H9 (cell line): ENCODE data around the gene GALNT17. TPM values are rescaled to one million over a fixed set of nuclear protein-coding genes. Genes with fewer than 3 reads are reported as not detected.

ENCODE experiments used
- DNase-seq: peaks from one replicate; pipeline ENCODE4 v3.0.0-alpha.2; 2017
- H2AFZ ChIP-seq: one replicate; pipeline ENCODE4 v1.6.1; 2013; ENCODE audit warnings: mild to moderate bottlenecking, low read length, control low read depth, moderate library complexity
- H2AK5ac ChIP-seq: 2 replicates; pipeline ENCODE4 v1.6.1; 2013; ENCODE audit warnings: low read length, control low read depth, mixed read lengths; ENCODE audit not compliant: insufficient read length
- H2BK120ac ChIP-seq: one replicate; pipeline ENCODE4 v1.6.1; 2013; ENCODE audit warnings: low read depth, mild to moderate bottlenecking, low read length, control low read depth, inconsistent platforms; ENCODE audit not compliant: poor library complexity, severe bottlenecking
- H2BK12ac ChIP-seq: 2 replicates; pipeline ENCODE4 v1.6.1; 2013; ENCODE audit warnings: low read length, control low read depth, mixed read lengths, low read depth; ENCODE audit not compliant: insufficient read length
- H2BK15ac ChIP-seq: 2 replicates; pipeline ENCODE4 v1.6.1; 2013; ENCODE audit warnings: low read depth, low read length, control low read depth
- H2BK20ac ChIP-seq: one replicate; pipeline ENCODE4 v1.6.1; 2013; ENCODE audit warnings: low read depth, mild to moderate bottlenecking, low read length, control low read depth, inconsistent platforms; ENCODE audit not compliant: poor library complexity, severe bottlenecking
- H2BK5ac ChIP-seq: 2 replicates; pipeline ENCODE4 v1.6.1; 2013; ENCODE audit warnings: low read length, control low read depth, mixed read lengths; ENCODE audit not compliant: insufficient read length
- H3K14ac ChIP-seq: 2 replicates; pipeline ENCODE4 v1.6.1; 2013; ENCODE audit warnings: low read length, control low read depth; ENCODE audit not compliant: insufficient read depth
- H3K18ac ChIP-seq: 2 replicates; pipeline ENCODE4 v1.6.1; 2013; ENCODE audit warnings: low read depth, mild to moderate bottlenecking, mixed read lengths, low read length, control low read depth; ENCODE audit not compliant: insufficient read length
- H3K23ac ChIP-seq: 2 replicates; pipeline ENCODE4 v1.6.1; 2013; ENCODE audit warnings: low read length, control low read depth, mixed read lengths, low read depth; ENCODE audit not compliant: insufficient read length
- H3K23me2 ChIP-seq: 2 replicates; pipeline ENCODE4 v1.6.1; 2013; ENCODE audit warnings: low read depth, mild to moderate bottlenecking, mixed read lengths, low read length, control low read depth; ENCODE audit not compliant: insufficient read length, poor library complexity, severe bottlenecking
- H3K27ac ChIP-seq: 2 replicates; pipeline ENCODE4 v1.5.1; 2013; ENCODE audit warnings: low read length, control low read depth, mixed read lengths, low read depth; ENCODE audit not compliant: insufficient read length
- H3K27me3 ChIP-seq: 2 replicates; pipeline ENCODE4 v1.6.1; 2013; ENCODE audit warnings: low read length, control low read depth, inconsistent platforms; ENCODE audit not compliant: insufficient read depth
- H3K4ac ChIP-seq: 2 replicates; pipeline ENCODE4 v1.6.1; 2013; ENCODE audit warnings: low read depth, mild to moderate bottlenecking, control low read depth, inconsistent platforms, low read length, moderate library complexity
- H3K4me1 ChIP-seq: 2 replicates; pipeline ENCODE4 v1.6.1; 2013; ENCODE audit warnings: low read length, control low read depth, inconsistent platforms; ENCODE audit not compliant: insufficient read depth
- H3K4me2 ChIP-seq: 2 replicates; pipeline ENCODE4 v1.6.1; 2013; ENCODE audit warnings: low read length, control low read depth, mixed read lengths; ENCODE audit not compliant: insufficient read length, insufficient read depth
- H3K56ac ChIP-seq: 2 replicates; pipeline ENCODE4 v1.6.1; 2013; ENCODE audit warnings: low read depth, mild to moderate bottlenecking, mixed read lengths, low read length, control low read depth; ENCODE audit not compliant: insufficient read length
- H3K79me1 ChIP-seq: 2 replicates; pipeline ENCODE4 v1.6.1; 2013; ENCODE audit warnings: low read depth, mild to moderate bottlenecking, moderate library complexity, low read length, control low read depth, inconsistent platforms; ENCODE audit not compliant: insufficient read depth, poor library complexity, severe bottlenecking
- H3K79me2 ChIP-seq: 2 replicates; pipeline ENCODE4 v1.6.1; 2013; ENCODE audit warnings: low read length, control low read depth, inconsistent platforms; ENCODE audit not compliant: insufficient read depth
- H3K9ac ChIP-seq: 2 replicates; pipeline ENCODE4 v1.6.1; 2013; ENCODE audit warnings: low read length, control low read depth, mixed read lengths; ENCODE audit not compliant: insufficient read length; ENCODE audit errors: extremely low read depth
- H3K9me3 ChIP-seq: one replicate; pipeline ENCODE4 v1.6.1; 2013; ENCODE audit warnings: low read depth, low read length, inconsistent platforms; ENCODE audit not compliant: control insufficient read depth
- H3T11ph ChIP-seq: one replicate; pipeline ENCODE4 v1.6.1; 2013; ENCODE audit warnings: mild to moderate bottlenecking, low read length, control low read depth, inconsistent platforms
- H4K20me1 ChIP-seq: one replicate; pipeline ENCODE4 v1.6.1; 2013; ENCODE audit not compliant: control insufficient read depth, insufficient read length, insufficient read depth
- H4K5ac ChIP-seq: 2 replicates; pipeline ENCODE4 v1.6.1; 2013; ENCODE audit warnings: low read depth, mild to moderate bottlenecking, mixed read lengths, low read length, control low read depth; ENCODE audit not compliant: insufficient read length
- H4K8ac ChIP-seq: replicated peaks from 2 replicates; pipeline ENCODE4 v1.6.1; 2013; ENCODE audit warnings: low read length, control low read depth, mixed read lengths, low read depth; ENCODE audit not compliant: insufficient read length
- H4K91ac ChIP-seq: 2 replicates; pipeline ENCODE4 v1.6.1; 2013; ENCODE audit warnings: low read depth, mild to moderate bottlenecking, moderate library complexity, mixed read lengths, low read length, control low read depth; ENCODE audit not compliant: insufficient read length
- H3K27ac Mint-ChIP-seq, 3 experiments: 2 replicates in 2 of 3; 3 replicates in 1 of 3; pipeline ENCODE4 v1.8.0; 2020 to 2021; ENCODE audit warnings: mixed read lengths in 3 of 3, mild to moderate bottlenecking in 1 of 3, moderate library complexity in 1 of 3
- H3K27me3 Mint-ChIP-seq: 2 replicates; pipeline ENCODE4 v1.8.0; 2021; ENCODE audit warnings: low read depth, mild to moderate bottlenecking, moderate library complexity, mixed read lengths
- H3K36me3 Mint-ChIP-seq, 3 experiments: 2 replicates in 2 of 3; 3 replicates in 1 of 3; pipeline ENCODE4 v1.8.0; 2020 to 2021; ENCODE audit warnings: low read depth in 3 of 3, mixed read lengths in 3 of 3; ENCODE audit not compliant: insufficient read depth in 1 of 3
- H3K4me1 Mint-ChIP-seq, 2 experiments: 2 replicates each; pipeline ENCODE4 v1.8.0; 2020; ENCODE audit warnings: mixed read lengths in 2 of 2
- H3K4me3 Mint-ChIP-seq, 2 experiments: 2 replicates in 1 of 2; 3 replicates in 1 of 2; pipeline ENCODE4 v1.8.0; 2020 to 2021; ENCODE audit warnings: mild to moderate bottlenecking in 2 of 2, mixed read lengths in 2 of 2, moderate library complexity in 1 of 2
- H3K9me3 Mint-ChIP-seq, 2 experiments: 2 replicates in 1 of 2; 3 replicates in 1 of 2; pipeline ENCODE4 v1.8.0; 2020; ENCODE audit warnings: mild to moderate bottlenecking in 2 of 2, mixed read lengths in 2 of 2, moderate library complexity in 1 of 2
- CTCF ChIP-seq: fragments of 200-600 bp; sonication (generic); conservative IDR thresholded peaks from 3 replicates; pipeline ENCODE4 v1.8.0; 2021; ENCODE audit warnings: antibody characterized with exemption, mild to moderate bottlenecking
- WGBS: extraction: QIAGEN DNeasy Blood & Tissue Kit; methylation state at CpG from one replicate; pipeline ENCODE4 v1.1.7; 2013; ENCODE audit warnings: missing lambda C conversion rate, low lambda C conversion rate, mixed read lengths; ENCODE audit not compliant: insufficient read length; ENCODE audit errors: extremely low coverage; 5-methylcytosine and 5-hydroxymethylcytosine counted together
- total RNA-seq: library from RNA; stranded (reverse); gene quantifications from 2 replicates; pipeline ENCODE4 v1.2.1, GENCODE V29; 2021

The GALNT17 gene
- total RNA-seq, 1 experiment from 2014 or later, result 43.2 TPM

- no CpG with 5 or more reads among the region's 6 CpGs for WGBS
- H3K27me3 Mint-ChIP-seq, result no peaks in the 10 kb centered on the region
Observed at GRCh38 chr7:71465741-71466189, 333.8 kb downstream of the GALNT17 start.

More at GRCh38 chr7:71465741-71466189, 333.8 kb downstream of the GALNT17 start:
- no peak overlapping the region for H4K8ac ChIP-seq
- peak overlapping the region; percentile 89 for H3K27ac ChIP-seq
- peak overlapping the region; percentile 34 for H3K18ac ChIP-seq
- H3K14ac ChIP-seq, result no peak overlapping the region
- no peaks in the 10 kb centered on the region for H3K79me1 ChIP-seq
- peak overlapping the region; percentile 5 for H3T11ph ChIP-seq
- no peak overlapping the region for H3K23ac ChIP-seq
- no peak overlapping the region for H3K9ac ChIP-seq
- Mint-ChIP-seq H3K9me3 (no peaks in the 10 kb centered on the region), H3K27ac (peak overlapping the region; percentile 94 to 99 (median 97)), H3K4me1 (peaks cover 75 to 84% of the 10 kb centered on the region in 2 experiments), H3K36me3 (peaks cover 14 to 42% (median 21%) of the 10 kb centered on the region in 3 experiments; a peak in 6 of 7 replicates), H3K4me3 (peak overlapping the region in 1 of 2 experiments; percentile 53; a peak in 3 of 5 replicates)
- H3K4me2 ChIP-seq, result peak overlapping the region; percentile 51
- H3K27me3 ChIP-seq, result no peaks in the 10 kb centered on the region
- no peaks in the 10 kb centered on the region for H3K79me2 ChIP-seq
- H2BK12ac ChIP-seq, result peak overlapping the region; percentile 83
- no peak overlapping the region for H2BK5ac ChIP-seq
- H3K4ac ChIP-seq, result no peak overlapping the region
- no peak overlapping the region for H3K56ac ChIP-seq
- H4K91ac ChIP-seq, result no peak overlapping the region
- peaks cover 25% of the 10 kb centered on the region; the same call in 1 of the 2 replicates for H3K4me1 ChIP-seq
- TF ChIP-seq CTCF, result no peak
- peak; percentile 58 for DNase-seq
- no peak overlapping the region for H2BK15ac ChIP-seq
- H2AK5ac ChIP-seq, result no peak overlapping the region
- H4K5ac ChIP-seq, result no peak overlapping the region
- no peak overlapping the region for H2BK120ac ChIP-seq
- H3K9me3 ChIP-seq, result no peaks in the 10 kb centered on the region
- H4K20me1 ChIP-seq, result no peaks in the 10 kb centered on the region
- no peaks in the 10 kb centered on the region for H3K23me2 ChIP-seq
- H2BK20ac ChIP-seq, result no peak overlapping the region
- H2AFZ ChIP-seq, result no peak overlapping the region
